GM21381 (cell line): ENCODE results near the gene CCNDBP1.
"Not testable (repeated sequence)": the region's sequence is repeated elsewhere in the genome, so short reads cannot be mapped to it uniquely, and the experiment has no call there.

Experiments used
- ATAC-seq: cut with Tn5 transposase; IDR thresholded peaks from one replicate; pipeline ENCODE4 v1.9.1; 2021; ENCODE audit warnings: mild to moderate bottlenecking, moderate library complexity; ENCODE audit not compliant: unreplicated experiment

Gene CCNDBP1

DNA sequence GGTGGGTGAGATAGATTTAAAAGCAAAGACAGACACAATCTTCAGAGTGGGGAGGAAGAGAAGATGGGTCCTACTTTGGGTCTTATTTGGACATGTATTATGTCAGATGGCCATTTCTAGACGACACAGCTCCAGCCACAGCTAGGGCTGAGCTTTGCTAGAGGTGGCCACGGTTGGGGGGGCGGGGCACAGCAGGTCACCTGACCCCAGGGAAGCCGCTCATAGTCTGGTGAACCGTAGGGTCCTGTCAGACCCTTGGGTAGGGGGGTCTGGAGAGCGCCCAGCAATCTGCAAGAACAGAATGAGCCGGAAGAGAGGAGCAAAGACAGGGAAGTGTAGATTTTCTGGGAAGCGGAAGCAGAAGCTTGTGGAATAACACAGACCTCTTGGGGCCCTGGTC, 29.0 kb downstream of the CCNDBP1 start:
- no peak for ATAC-seq

DNA sequence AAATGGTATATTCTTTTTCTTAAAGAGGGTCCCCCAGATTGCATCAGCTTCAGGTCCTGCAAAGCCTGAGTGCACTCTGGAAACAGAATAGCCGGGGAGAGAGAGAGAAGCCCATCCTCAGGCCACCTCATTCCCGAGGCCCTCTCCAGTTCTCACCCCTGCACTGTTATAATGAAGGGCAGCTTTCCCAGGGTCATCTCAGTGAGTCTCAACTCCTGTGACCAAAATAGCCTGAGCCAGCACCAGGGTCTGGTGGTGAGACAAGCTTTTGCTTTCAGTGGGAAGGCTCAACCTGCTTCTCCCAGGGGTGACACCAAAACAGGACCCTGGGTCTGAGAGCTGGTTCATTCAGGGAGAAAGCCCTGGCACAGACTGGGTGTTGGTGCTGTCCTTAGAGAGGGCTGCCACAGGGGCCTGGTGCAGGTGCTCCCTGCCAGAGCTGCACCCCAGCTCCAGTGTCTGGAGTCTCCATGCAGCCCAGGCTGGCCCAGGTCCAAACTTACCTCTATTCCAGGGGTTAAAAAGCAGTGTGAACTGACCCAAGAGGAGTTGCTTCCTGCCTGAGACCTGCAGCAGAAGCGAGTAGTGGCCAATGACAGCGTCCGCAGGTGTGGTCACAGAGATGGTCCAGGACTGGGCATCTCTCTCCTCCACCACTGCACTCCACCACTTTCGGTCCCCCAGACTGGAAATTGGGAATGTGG, 29.5 kb downstream of the CCNDBP1 start:
- ATAC-seq, result no peak

DNA sequence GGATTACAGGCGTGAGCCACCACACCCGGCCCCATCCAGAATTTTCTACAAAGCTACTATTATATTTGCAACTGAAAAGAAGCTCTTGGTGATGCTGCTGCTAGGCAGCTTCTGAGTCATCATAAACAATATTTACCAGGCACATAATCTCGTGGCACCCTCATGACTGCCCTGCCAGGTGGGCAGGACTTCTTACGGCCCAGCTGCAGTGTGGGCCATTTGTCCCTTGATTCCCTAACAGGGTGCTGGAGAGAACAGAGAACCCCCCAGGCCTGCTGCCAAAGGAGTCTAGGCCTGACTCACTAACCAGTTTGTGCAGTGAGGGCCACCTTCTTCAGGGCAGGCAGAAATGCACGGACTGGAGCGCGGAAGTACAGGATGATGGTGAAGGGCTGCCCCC, 30.8 kb downstream of the CCNDBP1 start:
- no peak for ATAC-seq

DNA sequence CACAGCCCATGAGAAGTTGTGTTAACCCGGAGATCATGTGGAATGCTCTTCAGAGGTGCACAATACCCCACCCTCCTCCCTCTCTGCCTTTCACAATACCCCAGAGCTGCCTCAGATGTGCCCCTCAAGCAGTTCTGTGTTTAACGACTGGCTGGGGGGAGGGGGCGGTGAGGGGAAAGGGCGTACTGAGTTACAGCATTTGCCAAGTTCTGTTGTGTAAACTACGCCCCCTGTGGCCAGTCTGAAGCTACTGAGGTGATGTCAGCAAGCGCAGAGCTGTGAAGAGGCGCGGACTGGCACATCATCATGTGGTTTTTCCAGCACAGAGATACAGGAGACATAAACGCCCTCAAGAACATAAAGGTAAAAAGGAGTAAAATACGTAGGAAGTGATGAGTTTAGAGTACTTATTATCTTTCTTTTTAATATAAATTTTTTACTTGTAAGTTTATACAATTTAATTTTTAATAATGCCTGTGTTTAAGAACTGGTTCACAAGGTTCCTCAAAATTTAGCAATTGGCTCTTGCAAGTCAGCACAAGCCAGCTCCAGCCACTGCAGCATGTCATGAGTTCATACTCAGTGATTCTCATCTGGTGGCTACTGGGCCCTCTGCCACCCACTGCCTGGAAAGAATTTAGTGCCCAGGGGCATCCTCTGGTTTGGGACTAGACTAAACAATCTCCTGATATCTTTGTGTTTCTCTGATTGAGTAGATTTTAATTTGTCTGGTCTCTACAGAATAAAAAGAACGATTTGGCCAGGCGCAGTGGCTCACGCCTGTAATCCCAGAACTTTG, 33.9 kb downstream of the CCNDBP1 start:
- ATAC-seq, result no peak

DNA sequence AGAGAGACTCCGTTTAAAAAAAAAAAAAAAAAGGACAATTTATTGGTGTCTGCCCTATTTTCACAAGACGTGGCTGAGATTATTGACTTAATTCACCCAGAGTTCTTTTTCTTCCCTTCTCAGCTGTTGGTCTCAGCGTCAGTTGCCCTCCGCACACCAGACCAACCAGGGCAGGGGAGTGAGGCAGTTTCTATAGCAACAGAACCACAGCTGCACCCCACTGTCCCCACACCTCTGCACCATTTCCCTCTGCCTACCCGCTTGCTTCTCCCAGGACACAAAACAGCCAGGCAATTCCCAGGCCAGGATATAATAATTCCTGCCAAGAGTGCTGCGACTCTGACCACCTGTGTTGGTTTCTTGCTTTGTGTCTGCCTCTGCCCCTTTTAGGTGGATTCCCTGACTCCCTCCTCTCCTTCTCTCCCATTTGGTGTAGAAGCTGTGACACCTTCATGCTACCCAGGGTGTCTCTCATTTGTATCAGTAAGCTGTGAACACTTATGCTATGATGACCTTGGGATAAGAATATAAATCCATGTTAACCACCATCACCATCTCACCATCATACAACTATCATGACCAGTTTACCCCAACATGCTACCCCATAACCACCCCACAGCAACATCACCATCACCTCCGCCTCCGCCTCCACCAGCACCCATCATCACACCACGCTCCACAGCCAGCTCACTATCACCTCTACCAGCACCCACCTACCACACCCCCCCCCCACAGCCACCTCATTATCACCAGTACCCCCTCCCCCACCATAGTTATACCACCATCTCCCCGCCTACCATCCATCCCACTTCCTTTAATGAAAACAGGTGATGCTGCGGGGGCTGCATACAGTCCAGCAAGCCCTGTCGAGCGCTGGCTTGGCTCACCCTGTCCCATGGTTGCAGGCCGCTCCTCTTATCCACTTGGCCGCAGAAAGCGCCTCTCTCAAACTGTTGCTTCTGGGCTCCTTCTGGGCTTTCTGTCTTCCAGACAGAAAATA, 35.0 kb downstream of the CCNDBP1 start:
- ATAC-seq, result no peak

DNA sequence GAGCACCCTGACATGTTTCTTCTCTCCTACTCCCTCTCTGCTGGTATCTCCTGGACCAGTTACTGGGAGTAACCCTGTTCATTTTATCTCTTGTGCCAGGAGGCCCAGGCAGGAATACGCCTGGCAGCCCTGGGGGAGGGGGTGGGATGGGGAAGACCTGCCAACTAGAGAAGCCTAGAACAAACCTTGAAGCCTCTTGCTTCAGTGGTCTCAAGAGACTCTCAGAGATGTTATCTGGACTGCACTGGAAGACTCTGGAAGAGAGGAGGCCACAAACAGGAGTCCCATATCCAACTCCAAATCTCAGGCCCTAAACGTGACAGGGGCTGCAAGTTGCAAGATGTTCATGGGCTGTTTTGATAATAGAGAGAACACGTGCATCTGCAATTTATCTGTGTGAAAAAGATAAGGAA, 35.8 kb downstream of the CCNDBP1 start, which contains the start of gene EPB42:
TSS of gene EPB42 (minus strand) at position 28 of the 413 bp plus-strand sequence. CDS start 193 bp downstream, outside the sequence.
- no peak for ATAC-seq

DNA sequence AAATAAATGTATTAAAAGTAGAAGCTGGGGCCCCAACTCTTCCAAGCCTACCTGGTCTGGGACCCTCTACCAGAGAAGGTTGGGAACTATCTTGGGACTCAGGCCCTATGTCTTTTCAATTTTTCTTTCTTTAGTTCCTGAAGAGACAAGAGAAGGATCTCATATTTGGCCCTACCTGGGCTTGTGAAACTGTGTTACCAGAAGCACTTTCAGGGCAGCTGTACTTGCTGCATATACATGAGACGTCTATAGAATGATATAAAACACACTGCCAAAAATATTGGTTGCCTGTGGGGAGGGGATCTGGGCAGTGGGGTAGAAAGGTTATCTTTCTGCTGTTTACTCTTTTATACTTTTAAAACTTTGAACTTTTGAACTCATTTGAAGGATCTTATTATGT, 36.2 kb downstream of the CCNDBP1 start:
- no peak for ATAC-seq

DNA sequence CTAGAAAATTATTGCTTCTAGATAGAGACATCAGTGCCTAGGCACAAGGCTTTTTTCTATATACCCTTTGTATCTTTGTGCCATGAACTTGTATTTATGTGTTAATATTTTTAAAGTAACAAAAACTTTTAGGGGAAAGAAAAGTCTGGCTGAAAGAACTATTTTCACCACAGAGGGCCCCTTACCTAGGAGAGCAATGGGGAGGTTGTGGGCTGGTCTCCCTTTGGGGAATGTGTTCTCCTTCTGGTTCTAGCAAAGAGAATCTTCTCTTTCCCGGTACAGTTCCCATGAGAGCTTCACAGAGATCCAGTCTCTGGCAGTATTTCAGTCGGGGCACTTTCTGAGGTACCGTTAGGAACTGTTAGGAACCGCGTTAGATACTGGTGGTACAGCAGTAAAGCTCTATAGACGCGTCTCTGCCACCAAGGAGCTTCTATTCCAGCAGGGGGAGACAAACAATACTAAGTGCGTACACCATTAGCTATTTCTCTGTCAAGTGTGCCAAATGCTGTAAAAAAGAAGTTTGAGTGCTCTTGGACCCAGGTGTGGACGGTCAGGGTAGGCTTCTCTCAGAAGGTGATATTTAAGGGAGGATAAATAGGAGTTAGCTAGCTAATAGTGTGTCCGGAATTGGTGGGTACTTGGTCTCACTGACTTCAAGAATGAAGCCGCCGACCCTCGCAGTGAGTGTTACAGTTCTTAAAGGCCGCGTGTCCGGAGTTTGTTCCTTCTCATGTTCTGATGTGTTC, 40.2 kb downstream of the CCNDBP1 start:
- ATAC-seq, result no peak

DNA sequence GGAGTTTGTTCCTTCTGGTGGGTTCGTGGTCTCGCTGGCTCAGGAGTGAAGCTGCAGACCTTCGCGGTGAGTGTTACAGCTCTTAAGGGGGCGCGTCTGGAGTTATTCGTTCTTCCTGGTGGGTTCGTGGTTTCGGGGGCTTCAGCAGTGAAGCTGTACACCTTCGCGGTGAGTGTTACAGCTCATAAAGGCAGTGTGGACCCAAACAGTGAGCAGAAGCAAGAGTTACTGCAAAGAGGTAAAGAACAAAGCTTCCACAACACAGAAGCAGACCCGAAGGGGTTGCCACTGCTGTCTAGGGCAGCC, 40.7 kb downstream of the CCNDBP1 start:
- not testable (repeated sequence) for ATAC-seq

DNA sequence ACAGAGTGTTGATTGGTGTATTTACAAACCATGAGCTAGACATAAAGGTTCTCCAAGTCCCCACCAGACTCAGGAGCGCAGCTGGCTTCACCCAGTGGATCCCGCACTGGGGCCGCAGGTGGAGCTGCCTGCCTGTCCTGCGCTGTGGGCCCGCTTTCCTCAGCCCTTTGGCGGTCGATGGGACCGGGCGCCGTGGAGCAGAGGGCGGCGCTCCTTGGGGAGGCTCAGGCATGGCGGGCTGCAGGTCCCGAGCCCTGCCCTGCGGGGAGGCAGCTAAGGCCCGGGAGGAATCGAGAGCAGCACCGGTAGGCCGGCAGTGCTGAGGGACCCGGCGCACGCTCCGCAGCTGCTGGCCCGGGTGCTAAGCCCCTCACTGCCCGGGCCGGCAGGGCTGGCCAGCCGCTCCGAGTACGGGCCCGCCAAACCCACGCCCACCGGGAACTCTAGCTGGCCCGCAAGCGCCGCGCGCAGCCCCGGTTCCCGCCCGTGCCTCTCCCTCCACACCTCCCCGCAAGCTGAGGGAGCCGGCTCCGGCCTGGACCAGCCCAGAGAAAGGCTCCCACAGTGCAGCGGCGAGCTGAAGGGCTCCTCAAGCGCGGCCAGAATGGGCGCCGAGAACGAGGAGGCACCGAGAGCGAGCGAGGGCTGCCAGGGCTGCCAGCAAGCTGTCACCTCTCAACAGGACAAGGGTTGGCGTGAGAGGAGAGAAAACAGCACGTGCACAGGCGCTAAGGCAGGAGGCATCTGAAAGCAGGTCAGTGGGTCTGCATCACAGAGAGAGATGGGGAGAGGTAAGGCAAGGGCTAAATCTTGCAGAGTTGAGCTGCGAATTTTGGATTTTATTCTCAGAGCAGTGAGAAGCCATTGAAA, 41.5 kb downstream of the CCNDBP1 start:
- no peak for ATAC-seq

DNA sequence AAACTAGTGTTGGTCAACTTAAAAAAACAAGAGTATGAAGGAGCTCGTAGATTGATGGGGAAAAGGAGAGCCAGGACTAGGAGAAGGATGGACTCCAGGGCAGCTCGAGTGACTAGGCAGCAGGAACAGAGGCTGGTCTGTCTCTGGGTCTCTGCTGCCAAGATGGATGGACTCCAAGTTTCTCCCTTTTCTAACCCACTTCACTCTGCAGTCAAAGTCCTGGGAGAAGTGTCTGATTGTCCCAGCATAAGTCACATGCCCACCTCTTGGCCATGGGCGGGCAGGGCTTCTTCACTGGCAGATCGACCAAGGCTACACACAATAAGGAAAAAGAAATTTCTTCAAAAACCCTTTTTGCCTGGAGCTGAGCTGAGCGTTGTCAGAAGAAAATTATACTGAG, 44.8 kb downstream of the CCNDBP1 start:
- no peak for ATAC-seq

DNA sequence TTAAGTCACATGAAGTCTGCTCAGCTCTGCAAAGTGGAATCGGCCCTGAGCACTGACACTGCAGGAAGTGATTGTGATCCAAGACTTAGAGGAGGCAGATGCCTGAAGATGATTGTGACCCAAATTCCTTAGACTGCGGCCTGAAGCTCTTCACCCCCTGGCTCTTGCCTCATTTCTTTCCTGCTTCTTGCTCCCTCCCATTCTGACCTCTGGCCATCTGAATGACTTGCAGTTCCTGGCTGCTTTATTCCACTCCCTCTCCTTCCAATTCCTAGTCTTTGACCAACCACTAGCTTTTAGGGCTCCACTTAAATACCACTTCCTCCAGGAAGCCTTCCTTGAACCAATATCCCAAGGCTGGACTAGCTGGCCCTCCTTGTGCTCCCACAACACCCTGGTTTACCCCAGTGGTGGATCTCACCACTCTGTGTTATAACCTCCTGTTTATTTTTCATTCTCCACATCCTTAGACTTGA, 45.5 kb downstream of the CCNDBP1 start:
- ATAC-seq, result no peak

DNA sequence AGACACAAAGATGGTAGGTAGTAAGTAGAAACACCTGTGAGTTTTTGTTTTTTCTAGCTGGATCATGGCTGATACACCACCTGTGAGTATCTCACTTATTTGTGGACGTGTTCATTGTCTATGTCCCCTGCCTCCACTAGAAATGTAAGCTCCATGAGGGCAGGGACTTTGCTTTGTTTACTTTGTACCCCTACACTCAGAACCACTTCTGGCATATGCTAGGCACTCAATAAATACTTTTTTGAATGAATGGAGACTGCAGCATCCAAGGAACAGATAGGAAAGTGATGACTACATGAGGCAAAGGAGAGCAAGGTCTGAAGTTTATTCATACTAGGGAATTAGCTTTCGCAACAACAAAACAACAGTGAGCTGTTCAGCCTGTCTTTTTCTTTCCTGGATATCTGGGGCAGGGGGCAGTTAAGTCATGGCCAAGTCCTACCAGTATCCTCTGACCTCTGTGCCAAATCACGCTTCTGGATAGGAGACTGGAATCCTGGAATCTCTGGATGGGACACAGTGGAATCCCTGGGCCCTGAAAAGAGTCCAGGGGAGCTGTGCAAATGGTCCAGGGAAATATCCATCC, 47.2 kb downstream of the CCNDBP1 start:
- ATAC-seq, result no peak

DNA sequence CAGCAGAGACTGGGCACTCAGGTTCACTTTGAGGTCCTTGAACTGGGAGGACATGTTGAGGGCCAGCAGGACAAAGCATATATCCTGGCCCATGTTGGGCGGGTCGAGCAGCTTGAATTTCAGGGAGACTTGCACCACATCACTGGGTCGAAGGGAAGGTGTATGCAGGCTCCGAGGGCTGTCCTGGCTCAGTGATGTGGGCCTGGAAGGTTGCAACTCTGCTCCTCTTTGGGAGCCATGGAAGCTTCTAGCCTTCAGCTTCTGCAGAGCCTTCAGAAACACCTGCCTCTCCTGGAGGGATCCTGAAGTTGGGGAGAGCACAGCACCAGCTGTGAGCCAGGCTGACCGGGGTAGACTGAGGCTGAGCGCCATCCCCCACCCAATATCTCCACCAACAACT, 50.3 kb downstream of the CCNDBP1 start:
- no peak for ATAC-seq

DNA sequence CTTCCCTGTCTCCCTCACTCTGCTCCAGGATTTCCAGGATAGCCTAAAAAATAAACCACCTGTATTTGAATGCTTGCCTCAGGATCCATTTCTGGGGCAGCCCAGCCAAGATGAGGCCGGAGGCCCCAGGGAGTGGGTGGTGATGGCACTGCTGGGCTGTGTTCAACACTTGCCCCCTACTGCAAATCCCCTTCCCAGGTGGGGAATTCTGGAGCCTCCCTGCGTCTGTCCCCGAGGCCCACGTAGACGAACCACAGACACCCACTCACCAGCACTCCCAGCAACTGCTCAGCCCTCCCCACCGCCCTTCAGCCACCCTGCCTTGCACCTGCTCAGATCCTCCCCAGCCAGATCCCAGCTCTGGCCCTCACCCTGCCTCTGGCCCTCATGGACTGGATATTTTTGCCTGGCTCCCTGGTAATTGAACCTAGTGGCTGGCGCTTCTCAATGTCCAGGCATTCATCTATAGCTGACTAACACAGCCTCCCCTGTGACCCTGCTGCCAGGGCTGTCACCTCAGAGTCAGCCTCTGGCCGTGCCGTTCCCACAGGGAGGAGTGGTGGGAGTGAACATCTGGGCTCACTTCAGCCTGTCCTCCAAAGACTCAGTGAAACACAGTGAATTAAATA, 52.8 kb downstream of the CCNDBP1 start:
- no peak for ATAC-seq

DNA sequence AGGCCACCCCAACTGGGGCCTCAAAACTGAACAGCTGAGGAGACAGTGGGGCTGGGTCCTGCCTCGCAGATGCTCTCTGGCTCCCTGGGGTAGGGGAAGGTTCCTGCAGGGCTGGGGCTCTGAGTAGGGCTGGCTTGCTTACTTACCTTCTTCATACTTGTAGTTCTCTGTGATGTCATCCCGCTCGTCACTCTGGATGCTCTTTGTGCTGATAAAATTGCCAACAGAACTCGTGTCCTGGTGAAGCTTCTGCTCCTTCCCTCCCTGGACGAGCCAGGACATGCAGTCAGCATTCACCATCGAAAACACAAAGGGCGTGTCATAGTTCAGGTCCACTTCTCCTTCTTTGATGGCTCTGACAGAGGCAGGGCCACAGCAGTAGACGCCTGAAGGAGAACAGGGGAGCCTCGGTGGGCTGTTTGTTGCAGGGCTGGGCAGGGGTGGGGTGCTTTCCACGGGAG, 53.5 kb downstream of the CCNDBP1 start:
- no peak for ATAC-seq

DNA sequence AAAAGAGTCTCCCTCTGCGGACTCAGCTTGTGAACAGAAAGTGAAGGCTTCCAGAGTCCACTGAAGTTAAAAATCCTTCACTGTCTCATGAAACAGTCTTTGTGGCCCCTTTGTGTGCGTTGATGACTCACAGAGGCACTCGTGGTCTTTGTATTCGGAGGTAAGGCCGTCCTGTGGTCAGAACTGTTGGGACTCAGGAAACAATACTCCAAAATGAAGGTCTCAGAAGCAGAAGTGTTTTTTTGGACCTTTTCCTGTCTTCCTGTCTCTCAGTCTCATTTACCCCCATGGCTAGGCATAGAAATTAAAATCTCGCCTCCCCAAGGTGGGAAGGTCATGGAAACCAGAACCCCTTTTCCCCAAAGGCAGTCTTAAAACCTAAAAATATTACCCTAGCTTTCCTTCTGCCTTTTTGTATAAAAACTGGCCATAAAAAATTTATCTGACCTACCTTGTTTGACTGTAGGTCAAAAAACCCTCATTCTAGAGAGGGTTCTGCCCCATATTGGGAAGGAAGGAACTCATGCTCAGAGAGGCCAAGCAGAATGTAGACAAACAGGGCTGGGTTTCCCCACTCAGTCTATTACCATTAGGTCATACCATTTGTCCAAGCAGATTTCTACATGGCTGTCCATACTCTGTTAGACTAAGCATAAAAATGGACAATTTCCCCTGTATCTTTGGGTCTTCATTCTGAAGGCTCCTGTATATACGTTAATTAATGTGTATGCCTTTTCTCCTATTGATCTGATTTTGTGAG, 54.7 kb downstream of the CCNDBP1 start:
- no peak for ATAC-seq

DNA sequence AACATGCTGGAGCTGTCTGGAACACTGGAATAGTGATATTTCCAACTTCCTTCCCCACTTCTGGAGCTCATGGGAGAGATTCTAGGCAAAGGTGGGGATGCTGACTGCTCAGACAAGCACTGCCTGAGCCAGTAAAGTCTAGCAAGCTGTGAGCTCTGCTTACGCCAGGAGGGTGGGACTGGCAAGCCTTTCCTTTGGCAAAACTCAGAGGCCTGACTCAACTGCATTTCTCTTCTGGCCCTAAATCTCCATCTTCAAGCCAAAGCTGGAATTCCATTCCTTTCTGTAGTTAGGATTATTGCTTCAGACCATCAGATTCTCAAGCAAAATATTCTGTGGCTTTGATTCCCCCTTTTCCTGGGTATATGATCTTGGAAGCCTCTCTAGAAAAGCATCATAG, 55.9 kb downstream of the CCNDBP1 start:
- no peak for ATAC-seq
